NCI-H187 treated with DMSO at 0.1 percent for 48 hours (cell line): ENCODE data around the gene CDK5RAP2.
"Not testable (repeated sequence)": the region's sequence is repeated elsewhere in the genome, so short reads cannot be mapped to it uniquely, and the experiment has no call there.

Experiments
- DNase-seq: peaks from one replicate; lab custom pipeline; 2025; lab: John Stamatoyannopoulos, UW

Gene CDK5RAP2

GRCh38 chr9:120542701-120543490 is 37.1 kb downstream of the CDK5RAP2 start:
- no peak for DNase-seq

- DNase-seq = no peak
Observed at GRCh38 chr9:120541921-120542320, 38.0 kb downstream of the CDK5RAP2 start.

- no peak for DNase-seq
Observed at GRCh38 chr9:120539951-120540350, 40.0 kb downstream of the CDK5RAP2 start.

- DNase-seq = no peak
Observed at GRCh38 chr9:120538339-120538738, 41.6 kb downstream of the CDK5RAP2 start.

- DNase-seq = no peak
Observed at GRCh38 chr9:120536949-120537640, 42.9 kb downstream of the CDK5RAP2 start.

GRCh38 chr9:120536094-120536493 is 43.9 kb downstream of the CDK5RAP2 start:
- DNase-seq = no peak

- DNase-seq = no peak
Observed at GRCh38 chr9:120534266-120534665, 45.7 kb downstream of the CDK5RAP2 start.

- DNase-seq = no peak
Observed at GRCh38 chr9:120532891-120533290, 47.1 kb downstream of the CDK5RAP2 start.

GRCh38 chr9:120532475-120532874 is 47.5 kb downstream of the CDK5RAP2 start:
- DNase-seq = no peak

GRCh38 chr9:120531683-120532300 is 48.2 kb downstream of the CDK5RAP2 start:
- DNase-seq = no peak

- not testable (repeated sequence) for DNase-seq
Observed at GRCh38 chr9:120530220-120530832, 49.6 kb downstream of the CDK5RAP2 start.

- no peak for DNase-seq
Observed at GRCh38 chr9:120528829-120529228, 51.1 kb downstream of the CDK5RAP2 start.

- no peak for DNase-seq
Observed at GRCh38 chr9:120528327-120528726, 51.6 kb downstream of the CDK5RAP2 start.

GRCh38 chr9:120526534-120526933 is 53.4 kb downstream of the CDK5RAP2 start:
- DNase-seq = no peak

- DNase-seq = no peak
Observed at GRCh38 chr9:120524863-120525262, 55.1 kb downstream of the CDK5RAP2 start.

GRCh38 chr9:120524038-120524437 is 55.9 kb downstream of the CDK5RAP2 start:
- no peak for DNase-seq

GRCh38 chr9:120522558-120522957 is 57.4 kb downstream of the CDK5RAP2 start:
- no peak for DNase-seq

- DNase-seq = no peak
Observed at GRCh38 chr9:120522032-120522431, 57.9 kb downstream of the CDK5RAP2 start.

GRCh38 chr9:120521101-120521500 is 58.9 kb downstream of the CDK5RAP2 start:
- DNase-seq = no peak

- not testable (repeated sequence) for DNase-seq
Observed at GRCh38 chr9:120515996-120516395, 64.0 kb downstream of the CDK5RAP2 start.

- DNase-seq = not testable (repeated sequence)
Observed at GRCh38 chr9:120515481-120515880, 64.5 kb downstream of the CDK5RAP2 start.

- no peak for DNase-seq
Observed at GRCh38 chr9:120514405-120514804, 65.6 kb downstream of the CDK5RAP2 start.
